Fibroblast of peridontal ligament (primary cell): ENCODE results near the gene SARDH.
"Not testable (repeated sequence)": the region's sequence is repeated elsewhere in the genome, so short reads cannot be mapped to it uniquely, and the experiment has no call there.

Experiments used
- DNase-seq: peaks from one replicate; pipeline ENCODE4 v3.0.0-alpha.2; 2010; ENCODE audit errors: extremely low read depth

The SARDH gene

GRCh38 chr9:133632806-133633680 lies 105.1 kb downstream of the SARDH start:
- no peak for DNase-seq

GRCh38 chr9:133631111-133631510 lies 107.0 kb downstream of the SARDH start:
- no peak for DNase-seq

GRCh38 chr9:133629221-133630110 lies 108.7 kb downstream of the SARDH start:
- DNase-seq = no peak

- DNase-seq = no peak
These were observed 109.4 kb downstream of the SARDH start for GRCh38 chr9:133628766-133629165.

- DNase-seq = no peak
These were observed 110.8 kb downstream of the SARDH start for GRCh38 chr9:133627341-133627740.

- DNase-seq = not testable (repeated sequence)
These were observed 112.1 kb downstream of the SARDH start for GRCh38 chr9:133626008-133626407.

GRCh38 chr9:133622555-133622954 lies 115.6 kb downstream of the SARDH start:
- no peak for DNase-seq

GRCh38 chr9:133621725-133622267 lies 116.4 kb downstream of the SARDH start:
- DNase-seq = no peak

- DNase-seq = no peak
These were observed 118.4 kb downstream of the SARDH start for GRCh38 chr9:133619791-133620190.

- no peak for DNase-seq
These were observed 119.4 kb downstream of the SARDH start for GRCh38 chr9:133618726-133619125.

- no peak for DNase-seq
These were observed 121.3 kb downstream of the SARDH start for GRCh38 chr9:133616643-133617405.

- DNase-seq = no peak
These were observed 122.5 kb downstream of the SARDH start for GRCh38 chr9:133615606-133616188.

- DNase-seq = no peak
These were observed 123.0 kb downstream of the SARDH start for GRCh38 chr9:133615186-133615585.

- no peak for DNase-seq
These were observed 123.5 kb downstream of the SARDH start for GRCh38 chr9:133614678-133615077.

GRCh38 chr9:133614056-133614455 lies 124.1 kb downstream of the SARDH start:
- DNase-seq = no peak
